HCT116 (cell line): ENCODE measurements around the gene CRBN. TPM values are rescaled to one million over a fixed set of nuclear protein-coding genes. Genes with fewer than 3 reads are reported as not detected.

Experiments
- ATAC-seq: fragments of 200-7000 bp; cut with Tn5 transposase; 2 replicates; pipeline ENCODE4 v1.9.1; 2020; ENCODE audit warnings: mild to moderate bottlenecking, moderate library complexity
- BruUV-seq: library from RNA; stranded (reverse); fragments of 400-500 nt; replicated peaks from 2 replicates; lab custom pipeline; 2021; lab: Mats Ljungman, UMichigan
- CTCF ChIA-PET: fragments of 300-600 bp; sonication (Branson Sonifier 250); formaldehyde crosslinking; loops from one replicate; lab custom pipeline; 2021; ENCODE audit warnings: antibody characterized with exemption; lab: Charles Lee
- POLR2A ChIA-PET: fragments of 300-600, 350-600 bp; sonication (Branson Sonifier 250); formaldehyde crosslinking; loops from one replicate; lab custom pipeline; 2021; ENCODE audit warnings: antibody characterized with exemption; lab: Charles Lee
- RAD21 ChIA-PET, 2 experiments: fragments of 300-600 bp; sonication (Branson Sonifier 250); formaldehyde crosslinking; loops; one replicate each; lab custom pipeline; 2023; ENCODE audit warnings: low total read pairs in 2 of 2; ENCODE audit not compliant: uncharacterized antibody in 2 of 2, unreplicated experiment in 2 of 2, low non-redundant PET in 1 of 2; lab: Charles Lee
- DNase-seq: peaks from one replicate; pipeline ENCODE4 v3.0.0-alpha.2; 2010; ENCODE audit warnings: low read depth, low spot score
- H2AFZ ChIP-seq: fragments of 200-600 bp; shearing (Covaris generic), sonication (generic); 2 replicates; pipeline ENCODE4 v1.6.1; 2017; ENCODE audit warnings: low read depth, mixed run types, mixed read lengths, antibody characterized with exemption, low read length; ENCODE audit not compliant: poor library complexity, severe bottlenecking
- H3K27ac ChIP-seq: 2 replicates; pipeline ENCODE4 v1.5.1; 2012; ENCODE audit warnings: low read depth, low read length
- H3K27me3 ChIP-seq: fragments of 200-600 bp; sonication (generic); 2 replicates; pipeline ENCODE4 v1.6.1; 2016; ENCODE audit warnings: mixed run types, low read length, mixed read lengths; ENCODE audit not compliant: insufficient read depth
- H3K36me3 ChIP-seq, 2 experiments: fragments of 200-500 bp in 1 of 2; fragments of 200-600 bp in 1 of 2; sonication (Bioruptor generic) in 1 of 2; sonication (generic) in 1 of 2; 2 replicates each; pipeline versions ENCODE4 v1.5.1 to v1.6.1; 2014 to 2016; ENCODE audit warnings: low read length in 2 of 2, inconsistent platforms in 1 of 2, mixed read lengths in 1 of 2, mixed run types in 1 of 2; ENCODE audit not compliant: insufficient read depth in 2 of 2, control insufficient read depth in 1 of 2
- H3K4me1 ChIP-seq, 2 experiments: fragments of 200-600 bp in 1 of 2; sonication (generic) in 1 of 2; 2 replicates each; pipeline versions ENCODE4 v1.5.1 to v1.6.1; 2012 to 2017; ENCODE audit warnings: low read length in 2 of 2, inconsistent platforms in 1 of 2, mild to moderate bottlenecking in 1 of 2, mixed read lengths in 1 of 2, mixed run types in 1 of 2, moderate library complexity in 1 of 2; ENCODE audit not compliant: insufficient read depth in 2 of 2, control insufficient read depth in 1 of 2
- H3K4me2 ChIP-seq: fragments of 200-600 bp; sonication (generic); 2 replicates; pipeline ENCODE4 v1.6.1; 2017; ENCODE audit warnings: mixed run types, low read length, mixed read lengths
- H3K4me3 ChIP-seq, 2 experiments: fragments of 200-600 bp in 1 of 2; sonication (generic) in 1 of 2; replicated peaks in 1 of 2; 2 replicates each; pipeline ENCODE4 v1.5.1; 2011 to 2016; ENCODE audit warnings: low read length in 2 of 2, control low read depth in 1 of 2, low read depth in 1 of 2, mild to moderate bottlenecking in 1 of 2, mixed read lengths in 1 of 2, mixed run types in 1 of 2
- H3K79me2 ChIP-seq: fragments of 200-600 bp; sonication (generic); 2 replicates; pipeline ENCODE4 v1.6.1; 2017; ENCODE audit warnings: mild to moderate bottlenecking, mixed run types, low read length, moderate library complexity, mixed read lengths; ENCODE audit not compliant: insufficient read depth
- H3K9ac ChIP-seq: fragments of 200-600 bp; sonication (generic); 2 replicates; pipeline ENCODE4 v1.6.1; 2016; ENCODE audit warnings: low read length, mixed read lengths
- H3K9me2 ChIP-seq: fragments of 200-600 bp; sonication (generic), shearing (Covaris generic); 2 replicates; pipeline ENCODE4 v1.6.1; 2017; ENCODE audit warnings: mixed run types, mild to moderate bottlenecking, moderate library complexity; ENCODE audit not compliant: insufficient read depth
- H3K9me3 ChIP-seq, 2 experiments: fragments of 200-500 bp in 1 of 2; fragments of 200-600 bp in 1 of 2; sonication (Bioruptor generic) in 1 of 2; sonication (generic) in 1 of 2; 2 replicates each; pipeline ENCODE4 v1.6.1; 2014 to 2017; ENCODE audit warnings: low read length in 2 of 2, mixed read lengths in 2 of 2, inconsistent platforms in 1 of 2, low read depth in 1 of 2, mild to moderate bottlenecking in 1 of 2, mixed run types in 1 of 2, moderate library complexity in 1 of 2; ENCODE audit not compliant: control insufficient read depth in 1 of 2, insufficient read depth in 1 of 2
- H4K20me1 ChIP-seq: fragments of 200-600 bp; sonication (generic), shearing (Covaris generic); 2 replicates; pipeline ENCODE4 v1.6.1; 2017; ENCODE audit warnings: mixed run types, mild to moderate bottlenecking, moderate library complexity; ENCODE audit not compliant: insufficient read depth
- CBX3 ChIP-seq: IDR thresholded peaks from 2 replicates; pipeline ENCODE4 v1.6.1; 2012; ENCODE audit warnings: low read depth
- ELF1 ChIP-seq: IDR thresholded peaks from 2 replicates; pipeline ENCODE4 v1.6.1; 2012; ENCODE audit warnings: low read depth, borderline replicate concordance
- EZH2 ChIP-seq: fragments of 200-600 bp; sonication (generic); IDR thresholded peaks from 2 replicates; pipeline ENCODE4 v1.6.1; 2017; ENCODE audit warnings: antibody characterized with exemption, mixed run types
- EZH2phosphoT487 ChIP-seq: fragments of 200-600 bp; IDR thresholded peaks from 2 replicates; pipeline ENCODE4 v1.6.1; 2018; ENCODE audit warnings: antibody characterized with exemption, borderline replicate concordance
- FOSL1 ChIP-seq: IDR thresholded peaks from 2 replicates; pipeline ENCODE4 v1.6.1; 2012; ENCODE audit warnings: low read depth
- JUND ChIP-seq: IDR thresholded peaks from 2 replicates; pipeline ENCODE4 v1.6.1; 2012
- POLR2A ChIP-seq: IDR thresholded peaks from 2 replicates; pipeline ENCODE4 v1.7.0; 2011; ENCODE audit warnings: borderline replicate concordance; ENCODE audit not compliant: insufficient read depth, insufficient read length; ENCODE audit errors: extremely low read depth
- POLR2AphosphoS5 ChIP-seq: IDR thresholded peaks from 2 replicates; pipeline ENCODE4 v1.6.1; 2011; ENCODE audit warnings: mild to moderate bottlenecking, low read depth, low read length, moderate library complexity
- SIN3A ChIP-seq: IDR thresholded peaks from 2 replicates; pipeline ENCODE4 v1.6.1; 2012; ENCODE audit warnings: low read depth
- SP1 ChIP-seq: IDR thresholded peaks from 2 replicates; pipeline ENCODE4 v1.6.1; 2012; ENCODE audit warnings: low read depth
- SRF ChIP-seq: IDR thresholded peaks from 2 replicates; pipeline ENCODE4 v1.6.1; 2012; ENCODE audit warnings: low read depth
- TCF7L2 ChIP-seq: IDR thresholded peaks from 2 replicates; pipeline ENCODE4 v1.7.0; 2011; ENCODE audit warnings: borderline replicate concordance, inconsistent platforms; ENCODE audit not compliant: insufficient read depth, insufficient read length; ENCODE audit errors: extremely low read depth
- ZNF274 ChIP-seq: fragments of 200-500 bp; sonication (Bioruptor generic); IDR thresholded peaks from 2 replicates; pipeline ENCODE4 v1.6.1; 2014; ENCODE audit warnings: mild to moderate bottlenecking, low read depth, low read length, inconsistent platforms
- intact Hi-C: fragments of 100-400 bp; cut with micrococcal nuclease; formaldehyde crosslinking; loops from 2 replicates; pipeline ENCODE4 v1.10.0; 2022
- total RNA-seq: library from RNA; stranded (reverse); gene quantifications from one replicate; pipeline ENCODE4 v1.2.1, GENCODE V29; 2021; ENCODE audit not compliant: unreplicated experiment
- TF ChIP-seq, protein P1 (sequence below): IDR thresholded peaks from 2 replicates; pipeline ENCODE4 v1.6.1; 2012
- TF ChIP-seq, protein P2 (sequence below): IDR thresholded peaks from 2 replicates; pipeline ENCODE4 v1.6.1; 2012
- TF ChIP-seq, protein P3 (sequence below): IDR thresholded peaks from 2 replicates; pipeline ENCODE4 v1.6.1; 2011; ENCODE audit warnings: mild to moderate bottlenecking, low read length, moderate library complexity; ENCODE audit not compliant: insufficient replicate concordance; ENCODE audit errors: extremely low read depth

Gene CRBN
- total RNA-seq, 1 experiment from 2014 or later: 29.1 TPM

DNA sequence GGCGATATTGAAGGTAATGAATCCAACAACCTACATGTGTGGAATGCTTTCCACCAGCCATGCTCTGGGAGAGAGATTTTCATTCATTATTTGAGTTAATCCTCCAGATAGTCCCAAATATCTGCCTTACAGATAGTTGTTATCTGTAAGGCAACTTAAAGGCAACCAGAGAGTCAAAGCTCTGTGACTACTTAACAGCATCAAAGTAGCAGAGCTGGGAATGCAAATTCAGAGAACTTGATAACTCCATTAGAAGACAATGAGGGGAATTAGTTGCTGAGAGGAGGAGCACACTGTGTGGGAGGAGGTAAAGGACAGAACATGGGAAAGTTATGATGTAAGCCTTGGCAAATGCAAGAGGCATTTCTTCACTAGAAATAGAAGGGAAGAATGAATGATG lies 10.5 kb upstream of the CRBN start:
- Histone ChIP-seq H3K9me3 (no peaks in the 10 kb centered on the region), H3K27ac (no peak overlapping the region), H3K4me3 (no peak overlapping the region), H4K20me1 (no peaks in the 10 kb centered on the region), H3K27me3 (peaks cover 10% of the 10 kb centered on the region; the same call in 1 of the 2 replicates), H3K4me2 (no peak overlapping the region), H3K9me2 (no peaks in the 10 kb centered on the region), H3K79me2 (no peaks in the 10 kb centered on the region), H3K36me3 (no peaks in the 10 kb centered on the region), H3K9ac (no peak overlapping the region), H3K4me1 (no peaks in the 10 kb centered on the region), H2AFZ (no peak overlapping the region)
- RAD21 ChIA-PET: no interaction called here
- ATAC-seq (no peak), DNase-seq (no peak)
- POLR2A ChIA-PET: no interaction called here
- intact Hi-C loops: no loop called here
- CTCF ChIA-PET: no interaction called here
- TF ChIP-seq JUND (no peak), EZH2phosphoT487 (no peak), FOSL1 (no peak), ZNF274 (no peak), SRF (no peak), CBX3 (no peak), EZH2 (no peak), POLR2A (no peak), TCF7L2 (no peak), ELF1 (no peak), SP1 (no peak), POLR2AphosphoS5 (no peak), SIN3A (no peak)
- TF ChIP-seq, protein P1, sequence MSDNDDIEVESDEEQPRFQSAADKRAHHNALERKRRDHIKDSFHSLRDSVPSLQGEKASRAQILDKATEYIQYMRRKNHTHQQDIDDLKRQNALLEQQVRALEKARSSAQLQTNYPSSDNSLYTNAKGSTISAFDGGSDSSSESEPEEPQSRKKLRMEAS: no peak
- TF ChIP-seq, protein P2, sequence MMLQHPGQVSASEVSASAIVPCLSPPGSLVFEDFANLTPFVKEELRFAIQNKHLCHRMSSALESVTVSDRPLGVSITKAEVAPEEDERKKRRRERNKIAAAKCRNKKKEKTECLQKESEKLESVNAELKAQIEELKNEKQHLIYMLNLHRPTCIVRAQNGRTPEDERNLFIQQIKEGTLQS: no peak
- TF ChIP-seq, protein P3, sequence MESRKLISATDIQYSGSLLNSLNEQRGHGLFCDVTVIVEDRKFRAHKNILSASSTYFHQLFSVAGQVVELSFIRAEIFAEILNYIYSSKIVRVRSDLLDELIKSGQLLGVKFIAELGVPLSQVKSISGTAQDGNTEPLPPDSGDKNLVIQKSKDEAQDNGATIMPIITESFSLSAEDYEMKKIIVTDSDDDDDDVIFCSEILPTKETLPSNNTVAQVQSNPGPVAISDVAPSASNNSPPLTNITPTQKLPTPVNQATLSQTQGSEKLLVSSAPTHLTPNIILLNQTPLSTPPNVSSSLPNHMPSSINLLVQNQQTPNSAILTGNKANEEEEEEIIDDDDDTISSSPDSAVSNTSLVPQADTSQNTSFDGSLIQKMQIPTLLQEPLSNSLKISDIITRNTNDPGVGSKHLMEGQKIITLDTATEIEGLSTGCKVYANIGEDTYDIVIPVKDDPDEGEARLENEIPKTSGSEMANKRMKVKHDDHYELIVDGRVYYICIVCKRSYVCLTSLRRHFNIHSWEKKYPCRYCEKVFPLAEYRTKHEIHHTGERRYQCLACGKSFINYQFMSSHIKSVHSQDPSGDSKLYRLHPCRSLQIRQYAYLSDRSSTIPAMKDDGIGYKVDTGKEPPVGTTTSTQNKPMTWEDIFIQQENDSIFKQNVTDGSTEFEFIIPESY: no peak
- no TSS peak for BruUV-seq
